Embryonic facial prominence (tissue), 1 donor: ENCODE measurements around the gene UBE3C.

ENCODE experiments used
- DNase-seq: peaks from one replicate; pipeline ENCODE4 v3.0.0-alpha.2; 2016; ENCODE audit errors: extremely low spot score

The UBE3C gene

GRCh38 chr7:157177333-157177982 is 38.7 kb downstream of the UBE3C start:
- no peak for DNase-seq

GRCh38 chr7:157177983-157178381 is 39.3 kb downstream of the UBE3C start:
- no peak for DNase-seq

- DNase-seq = no peak
Measured at GRCh38 chr7:157183832-157184231, 45.1 kb downstream of the UBE3C start.

- no peak for DNase-seq
Measured at GRCh38 chr7:157188091-157188665, 49.5 kb downstream of the UBE3C start.

- DNase-seq = no peak
Measured at GRCh38 chr7:157189405-157189804, 50.7 kb downstream of the UBE3C start.

- no peak for DNase-seq
Measured at GRCh38 chr7:157192861-157193260, 54.1 kb downstream of the UBE3C start.

- no peak for DNase-seq
Measured at GRCh38 chr7:157193274-157193673, 54.5 kb downstream of the UBE3C start.

- DNase-seq = no peak
Measured at GRCh38 chr7:157194948-157195347, 56.2 kb downstream of the UBE3C start.

GRCh38 chr7:157195868-157196267 is 57.1 kb downstream of the UBE3C start:
- DNase-seq = no peak

GRCh38 chr7:157204134-157204533 is 65.4 kb downstream of the UBE3C start:
- DNase-seq = no peak

- DNase-seq = no peak
Measured at GRCh38 chr7:157205438-157205837, 66.7 kb downstream of the UBE3C start.

- no peak for DNase-seq
Measured at GRCh38 chr7:157208571-157209413, 70.1 kb downstream of the UBE3C start.

- DNase-seq = no peak
Measured at GRCh38 chr7:157210682-157211081, 72.0 kb downstream of the UBE3C start.

- DNase-seq = no peak
Measured at GRCh38 chr7:157211690-157212089, 73.0 kb downstream of the UBE3C start.

GRCh38 chr7:157219154-157219553 is 80.4 kb downstream of the UBE3C start:
- DNase-seq = no peak

GRCh38 chr7:157220916-157221569 is 82.3 kb downstream of the UBE3C start:
- no peak for DNase-seq

- DNase-seq = no peak
Measured at GRCh38 chr7:157222687-157223086, 84.0 kb downstream of the UBE3C start.

- DNase-seq = peak; percentile 11
Measured at GRCh38 chr7:157224627-157225026, 85.9 kb downstream of the UBE3C start.

- DNase-seq = no peak
Measured at GRCh38 chr7:157228864-157229422, 90.2 kb downstream of the UBE3C start.

- DNase-seq = no peak
Measured at GRCh38 chr7:157233677-157234076, 95.0 kb downstream of the UBE3C start.

- DNase-seq = no peak
Measured at GRCh38 chr7:157234271-157234670, 95.5 kb downstream of the UBE3C start.
